GM10266 (cell line): ENCODE measurements around the gene TAF1D.

Experiments used
- DNase-seq: peaks from one replicate; pipeline ENCODE4 v3.0.0; 2012; ENCODE audit errors: extremely low spot score
- CTCF ChIP-seq: IDR thresholded peaks from 2 replicates; pipeline ENCODE4 v1.5.1; 2012; ENCODE audit warnings: mild to moderate bottlenecking, low read depth; ENCODE audit not compliant: control insufficient read depth, insufficient read depth; ENCODE audit errors: missing control alignments

The TAF1D gene

GRCh38 chr11:93686812-93687211 lies 54.5 kb downstream of the TAF1D start:
- no peak for TF ChIP-seq CTCF
- no peak for DNase-seq

- TF ChIP-seq CTCF: no peak
- no peak for DNase-seq
These were observed 55.1 kb downstream of the TAF1D start for GRCh38 chr11:93686226-93686625.
